DOHH2 (cell line): ENCODE results near the gene MYEF2.

ENCODE experiments used
- H3F3A ChIP-seq: fragments of 200-600 bp; sonication (generic), shearing (Covaris generic); 2 replicates; pipeline ENCODE4 v1.6.0; 2016; ENCODE audit warnings: antibody characterized with exemption, mild to moderate bottlenecking; ENCODE audit not compliant: control insufficient read depth, insufficient read depth
- H3K27ac ChIP-seq: fragments of 200-600 bp; sonication (generic); 2 replicates; pipeline ENCODE4 v1.5.1; 2014; ENCODE audit warnings: low read depth, mild to moderate bottlenecking, low read length, moderate library complexity
- H3K27me3 ChIP-seq: fragments of 200-600 bp; sonication (generic); 2 replicates; pipeline ENCODE4 v1.6.1; 2014; ENCODE audit warnings: mild to moderate bottlenecking, low read length, mixed read lengths; ENCODE audit not compliant: control insufficient read depth
- H3K36me3 ChIP-seq: fragments of 200-600 bp; sonication (generic); 2 replicates; pipeline ENCODE4 v1.6.1; 2014; ENCODE audit warnings: mild to moderate bottlenecking, low read length, moderate library complexity, mixed read lengths; ENCODE audit not compliant: control insufficient read depth
- H3K4me1 ChIP-seq: fragments of 200-600 bp; sonication (generic); 2 replicates; pipeline ENCODE4 v1.6.1; 2014; ENCODE audit warnings: mild to moderate bottlenecking, low read length, mixed read lengths; ENCODE audit not compliant: control insufficient read depth
- H3K4me2 ChIP-seq: fragments of 200-600 bp; sonication (generic); 2 replicates; pipeline ENCODE4 v1.6.0; 2014; ENCODE audit warnings: mild to moderate bottlenecking, low read length, moderate library complexity
- H3K4me3 ChIP-seq: fragments of 200-600 bp; sonication (generic); 2 replicates; pipeline ENCODE4 v1.5.1; 2014; ENCODE audit warnings: mild to moderate bottlenecking, low read length, mixed read lengths
- H3K79me2 ChIP-seq: fragments of 200-600 bp; sonication (generic); 2 replicates; pipeline ENCODE4 v1.6.1; 2014; ENCODE audit warnings: mild to moderate bottlenecking, low read length, mixed read lengths; ENCODE audit not compliant: control insufficient read depth
- H3K9me2 ChIP-seq: fragments of 200-600 bp; sonication (generic); replicated peaks from 2 replicates; pipeline ENCODE4 v1.6.1; 2014; ENCODE audit warnings: mild to moderate bottlenecking, low read length, mixed read lengths; ENCODE audit not compliant: control insufficient read depth
- H3K9me3 ChIP-seq: fragments of 200-600 bp; sonication (generic); 2 replicates; pipeline ENCODE4 v1.6.1; 2014; ENCODE audit warnings: antibody characterized with exemption, low read length, mixed read lengths; ENCODE audit not compliant: control insufficient read depth, insufficient read depth
- H4K20me1 ChIP-seq: fragments of 200-600 bp; sonication (generic); 2 replicates; pipeline ENCODE4 v1.6.0; 2014; ENCODE audit warnings: low read depth, mild to moderate bottlenecking, antibody characterized with exemption, low read length, moderate library complexity; ENCODE audit not compliant: control insufficient read depth, insufficient read depth
- EZH2phosphoT487 ChIP-seq: fragments of 200-600 bp; sonication (generic); IDR thresholded peaks from 2 replicates; pipeline ENCODE4 v1.6.1; 2017; ENCODE audit warnings: borderline replicate concordance, mild to moderate bottlenecking, antibody characterized with exemption, low read length, moderate library complexity, mixed read lengths
- TF ChIP-seq, protein P1 (sequence below): fragments of 200-600 bp; sonication (generic); IDR thresholded peaks from one replicate; pipeline ENCODE4 v1.5.1; 2014; ENCODE audit warnings: antibody characterized with exemption, mild to moderate bottlenecking, low read depth, low read length; ENCODE audit not compliant: poor library complexity, severe bottlenecking

The MYEF2 gene

DNA sequence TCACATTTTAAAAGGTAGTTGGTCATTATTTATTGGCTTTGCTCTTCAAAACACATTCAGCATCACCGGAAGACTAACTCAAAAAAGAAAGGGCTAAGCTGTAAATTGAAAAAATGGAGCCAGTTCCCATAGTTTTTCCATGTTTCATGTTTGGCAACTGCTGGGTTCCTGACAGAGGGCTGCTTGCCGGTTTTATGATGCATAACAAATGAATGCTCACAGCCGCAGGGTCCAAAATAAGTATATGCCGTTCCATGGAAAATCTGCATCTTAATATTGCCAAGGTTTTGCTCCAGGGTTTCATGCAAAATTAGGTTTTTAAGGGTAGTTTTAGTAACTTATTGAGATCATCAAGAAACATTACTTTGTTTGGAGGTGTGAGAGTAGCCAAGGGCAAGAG is 43.8 kb upstream of the MYEF2 start:
- Histone ChIP-seq H3K9me3 (no peaks in the 10 kb centered on the region), H3K79me2 (no peaks in the 10 kb centered on the region), H3K9me2 (no peaks in the 10 kb centered on the region), H3K27me3 (0 out of 2 replicates have a peak, but pooled peaks cover 3% of the 10 kb centered on the region), H3K4me2 (no peak overlapping the region), H3K4me1 (no peaks in the 10 kb centered on the region), H3K36me3 (no peaks in the 10 kb centered on the region), H4K20me1 (no peaks in the 10 kb centered on the region), H3K4me3 (no peak overlapping the region), H3F3A (no peaks in the 10 kb centered on the region), H3K27ac (no peak overlapping the region)
- TF ChIP-seq, protein P1, sequence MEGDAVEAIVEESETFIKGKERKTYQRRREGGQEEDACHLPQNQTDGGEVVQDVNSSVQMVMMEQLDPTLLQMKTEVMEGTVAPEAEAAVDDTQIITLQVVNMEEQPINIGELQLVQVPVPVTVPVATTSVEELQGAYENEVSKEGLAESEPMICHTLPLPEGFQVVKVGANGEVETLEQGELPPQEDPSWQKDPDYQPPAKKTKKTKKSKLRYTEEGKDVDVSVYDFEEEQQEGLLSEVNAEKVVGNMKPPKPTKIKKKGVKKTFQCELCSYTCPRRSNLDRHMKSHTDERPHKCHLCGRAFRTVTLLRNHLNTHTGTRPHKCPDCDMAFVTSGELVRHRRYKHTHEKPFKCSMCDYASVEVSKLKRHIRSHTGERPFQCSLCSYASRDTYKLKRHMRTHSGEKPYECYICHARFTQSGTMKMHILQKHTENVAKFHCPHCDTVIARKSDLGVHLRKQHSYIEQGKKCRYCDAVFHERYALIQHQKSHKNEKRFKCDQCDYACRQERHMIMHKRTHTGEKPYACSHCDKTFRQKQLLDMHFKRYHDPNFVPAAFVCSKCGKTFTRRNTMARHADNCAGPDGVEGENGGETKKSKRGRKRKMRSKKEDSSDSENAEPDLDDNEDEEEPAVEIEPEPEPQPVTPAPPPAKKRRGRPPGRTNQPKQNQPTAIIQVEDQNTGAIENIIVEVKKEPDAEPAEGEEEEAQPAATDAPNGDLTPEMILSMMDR, result no peak
- no peak for TF ChIP-seq EZH2phosphoT487

DNA sequence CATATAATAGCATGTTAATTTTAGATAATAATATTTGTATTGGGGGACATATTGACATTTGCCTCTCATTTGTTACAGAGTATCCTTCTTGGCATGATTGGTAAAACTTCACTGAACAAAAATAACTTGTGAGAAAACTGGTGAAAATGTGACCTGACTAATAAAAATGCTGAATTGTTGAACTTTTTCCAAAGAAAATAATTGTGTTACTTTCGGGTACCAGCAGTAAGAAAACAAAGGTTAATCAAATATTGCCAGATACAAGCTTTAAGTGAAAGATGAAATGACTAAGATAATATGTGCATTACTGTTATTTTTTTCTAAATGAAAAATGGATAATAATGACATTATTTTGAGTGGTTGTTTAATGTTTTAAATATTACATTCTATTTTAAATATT is 43.2 kb upstream of the MYEF2 start:
- Histone ChIP-seq H3K9me3 (no peaks in the 10 kb centered on the region), H3K4me2 (no peak overlapping the region), H3K36me3 (no peaks in the 10 kb centered on the region), H3K9me2 (no peaks in the 10 kb centered on the region), H3K27ac (no peak overlapping the region), H4K20me1 (no peaks in the 10 kb centered on the region), H3K79me2 (no peaks in the 10 kb centered on the region), H3K4me1 (no peaks in the 10 kb centered on the region), H3F3A (no peaks in the 10 kb centered on the region), H3K27me3 (0 out of 2 replicates have a peak, but pooled peaks cover 3% of the 10 kb centered on the region), H3K4me3 (no peak overlapping the region)
- TF ChIP-seq EZH2phosphoT487, result no peak
- TF ChIP-seq, protein P1, result no peak

DNA sequence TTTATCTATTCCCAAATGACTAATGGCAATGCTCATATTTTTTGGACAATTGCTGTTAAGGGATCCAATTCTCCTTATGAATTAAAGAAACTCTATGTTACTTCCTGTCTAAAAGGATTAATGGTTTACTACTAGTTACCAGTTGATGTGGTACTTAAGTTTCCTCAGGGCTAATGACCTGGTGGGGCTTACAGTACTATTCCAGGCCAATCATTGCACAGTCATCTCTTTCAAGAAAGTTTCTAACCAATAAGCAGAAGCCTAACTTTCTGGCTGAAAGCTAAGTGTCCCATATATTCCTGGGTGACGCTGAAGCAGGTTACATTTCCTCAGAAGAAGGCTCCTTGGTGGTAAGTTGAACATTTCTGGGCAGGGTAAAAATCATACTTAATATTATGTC is 27.9 kb upstream of the MYEF2 start, which contains the start of gene SLC12A1:
TSS of gene SLC12A1 (plus strand) at position 322 of the 400 bp plus-strand sequence. CDS start 1,418 bp downstream, outside the sequence.
- no peak within 1 kb of the TSS for H3K4me2 ChIP-seq
- H3K9me2 ChIP-seq, result no peaks in the 10 kb centered on the region
- no peaks in the 10 kb centered on the region for H3K4me1 ChIP-seq
- no peak within 1 kb of the TSS for H3K27ac ChIP-seq
- no peaks in the 10 kb centered on the region for H4K20me1 ChIP-seq
- TF ChIP-seq, protein P1, result no peak
- TF ChIP-seq EZH2phosphoT487, result no peak
- no peaks in the 10 kb centered on the region for H3K79me2 ChIP-seq
- no peaks in the 10 kb centered on the region for H3K36me3 ChIP-seq
- no peaks in the 10 kb centered on the region for H3F3A ChIP-seq
- H3K9me3 ChIP-seq, result no peaks in the 10 kb centered on the region
- H3K4me3 ChIP-seq, result no peak within 1 kb of the TSS
- H3K27me3 ChIP-seq, result no peaks in the 10 kb centered on the region
